Activated CD8-positive, alpha-beta T cell treated with anti-CD3 and anti-CD28 coated beads for 36 hours (primary cell): ENCODE results near the gene AGPAT1. TPM values are rescaled to one million over a fixed set of nuclear protein-coding genes. Genes with fewer than 3 reads are reported as not detected.

ENCODE experiments used
- ATAC-seq: fragments of 200-7000 bp; cut with Tn5 transposase; one replicate; pipeline ENCODE4 v1.10.0; 2021; ENCODE audit warnings: mild to moderate bottlenecking, moderate library complexity
- CTCF ChIA-PET: fragments of 350-600 bp; sonication (Branson Sonifier 250); formaldehyde crosslinking; loops from one replicate; lab custom pipeline; 2021; ENCODE audit warnings: antibody characterized with exemption; lab: Charles Lee
- POLR2A ChIA-PET: fragments of 350-600 bp; sonication (Branson Sonifier 250); formaldehyde crosslinking; loops from one replicate; lab custom pipeline; 2021; ENCODE audit warnings: antibody characterized with exemption; lab: Charles Lee
- DNase-seq: peaks from one replicate; pipeline ENCODE4 v3.0.0-alpha.2; 2020
- H3K27ac Mint-ChIP-seq: one replicate; pipeline ENCODE4 v1.8.0; 2021; ENCODE audit warnings: mild to moderate bottlenecking, mixed read lengths
- H3K27me3 Mint-ChIP-seq: one replicate; pipeline ENCODE4 v1.8.0; 2021; ENCODE audit warnings: mixed read lengths
- H3K36me3 Mint-ChIP-seq: one replicate; pipeline ENCODE4 v1.8.0; 2021; ENCODE audit warnings: low read depth, mixed read lengths
- H3K4me1 Mint-ChIP-seq: one replicate; pipeline ENCODE4 v1.8.0; 2021; ENCODE audit warnings: low read depth, mixed read lengths
- H3K4me3 Mint-ChIP-seq: one replicate; pipeline ENCODE4 v1.8.0; 2021; ENCODE audit warnings: mild to moderate bottlenecking, moderate library complexity, mixed read lengths
- H3K9me3 Mint-ChIP-seq: one replicate; pipeline ENCODE4 v1.8.0; 2021; ENCODE audit warnings: mixed read lengths
- CTCF ChIP-seq: fragments of 200-600 bp; IDR thresholded peaks from one replicate; pipeline ENCODE4 v1.8.0; 2022; ENCODE audit warnings: antibody characterized with exemption, mild to moderate bottlenecking
- intact Hi-C: fragments of 100-400 bp; cut with micrococcal nuclease; formaldehyde crosslinking; loops from one replicate; pipeline ENCODE4 v1.10.0; 2022
- total RNA-seq, 2 experiments: library from RNA; stranded (reverse); gene quantifications; one replicate each; pipeline ENCODE4 v1.2.3, GENCODE V29; 2021

AGPAT1 gene
- total RNA-seq, 2 experiments from 2014 or later: 24.6 to 28.7 TPM

GRCh38 chr6:32168807-32169591, 6.9 kb downstream of the AGPAT1 start:
- POLR2A ChIA-PET: no interaction called here
- Mint-ChIP-seq H3K27ac (no peak overlapping the region), H3K9me3 (no peaks in the 10 kb centered on the region), H3K4me1 (peaks cover 22% of the 10 kb centered on the region), H3K4me3 (no peak overlapping the region), H3K36me3 (peaks cover 22% of the 10 kb centered on the region), H3K27me3 (no peaks in the 10 kb centered on the region)
- CTCF ChIA-PET: interaction anchor here (1.3 to 2.6 kb wide), 2 partner anchors 21 to 50 kb away, joined by 3 to 7 read pairs; partner anchors contain the start of gene PBX2
- DNase-seq: no peak
- ATAC-seq: peak; percentile 41
- TF ChIP-seq CTCF: no peak
- intact Hi-C loops: no loop called here

GRCh38 chr6:32168350-32168749, 7.5 kb downstream of the AGPAT1 start:
- peaks cover 16% of the 10 kb centered on the region for H3K4me1 Mint-ChIP-seq
- DNase-seq: no peak
- no peak for TF ChIP-seq CTCF
- intact Hi-C loops: no loop called here
- ChIA-PET CTCF (interaction anchor here (2.6 kb wide), 1 partner anchor 50 kb away, joined by 7 read pairs; no protein-coding TSS in a partner anchor), POLR2A (no interaction called here)
- no peaks in the 10 kb centered on the region for H3K27me3 Mint-ChIP-seq
- H3K27ac Mint-ChIP-seq: no peak overlapping the region
- H3K36me3 Mint-ChIP-seq: peaks cover 22% of the 10 kb centered on the region
- H3K4me3 Mint-ChIP-seq: no peak overlapping the region
- H3K9me3 Mint-ChIP-seq: no peaks in the 10 kb centered on the region
- ATAC-seq: no peak

GRCh38 chr6:32167761-32168262, 8.1 kb downstream of the AGPAT1 start:
- intact Hi-C loops: no loop called here
- no peak overlapping the region for H3K4me3 Mint-ChIP-seq
- no peaks in the 10 kb centered on the region for H3K27me3 Mint-ChIP-seq
- DNase-seq (no peak), ATAC-seq (no peak)
- no peak for TF ChIP-seq CTCF
- peaks cover 10% of the 10 kb centered on the region for H3K4me1 Mint-ChIP-seq
- H3K36me3 Mint-ChIP-seq: peaks cover 26% of the 10 kb centered on the region
- CTCF ChIA-PET: interaction anchor here (2.6 kb wide), 1 partner anchor 49 kb away, joined by 7 read pairs; no protein-coding TSS in a partner anchor
- POLR2A ChIA-PET: interaction anchor here (0.8 kb wide), 1 partner anchor 9 kb away, joined by 3 read pairs; no protein-coding TSS in a partner anchor
- H3K27ac Mint-ChIP-seq: no peak overlapping the region
- no peaks in the 10 kb centered on the region for H3K9me3 Mint-ChIP-seq

- no peak overlapping the region for H3K4me3 Mint-ChIP-seq
- peaks cover 26% of the 10 kb centered on the region for H3K36me3 Mint-ChIP-seq
- POLR2A ChIA-PET: interaction anchor here (0.8 kb wide), 1 partner anchor 10 kb away, joined by 3 read pairs; no protein-coding TSS in a partner anchor
- TF ChIP-seq CTCF: no peak
- H3K9me3 Mint-ChIP-seq: no peaks in the 10 kb centered on the region
- DNase-seq (no peak), ATAC-seq (no peak)
- no peak overlapping the region for H3K27ac Mint-ChIP-seq
- intact Hi-C loops: no loop called here
- CTCF ChIA-PET: interaction anchor here (2.6 kb wide), 1 partner anchor 49 kb away, joined by 7 read pairs; no protein-coding TSS in a partner anchor
- peaks cover 7% of the 10 kb centered on the region for H3K4me1 Mint-ChIP-seq
- no peaks in the 10 kb centered on the region for H3K27me3 Mint-ChIP-seq
Observed at GRCh38 chr6:32167154-32167760, 8.6 kb downstream of the AGPAT1 start.
